AG09309 (cell line): ENCODE results near the gene PDXP.
A peak's percentile ranks its signal among the peaks of the same experiment; 100 is the strongest.

ENCODE experiments used
- DNase-seq: peaks from one replicate; pipeline ENCODE4 v3.0.0-alpha.2; 2010; ENCODE audit warnings: low read depth
- H3K4me3 ChIP-seq: 2 replicates; pipeline ENCODE4 v1.5.1; 2011; ENCODE audit warnings: mild to moderate bottlenecking, low read depth, low read length, moderate library complexity; ENCODE audit not compliant: control insufficient read depth
- TF ChIP-seq, protein P1 (sequence below): IDR thresholded peaks from 2 replicates; pipeline ENCODE4 v1.5.1; 2011; ENCODE audit warnings: mild to moderate bottlenecking, low read depth, low read length, inconsistent platforms; ENCODE audit not compliant: insufficient read depth, control insufficient read depth; ENCODE audit errors: missing control alignments

The PDXP gene

DNA sequence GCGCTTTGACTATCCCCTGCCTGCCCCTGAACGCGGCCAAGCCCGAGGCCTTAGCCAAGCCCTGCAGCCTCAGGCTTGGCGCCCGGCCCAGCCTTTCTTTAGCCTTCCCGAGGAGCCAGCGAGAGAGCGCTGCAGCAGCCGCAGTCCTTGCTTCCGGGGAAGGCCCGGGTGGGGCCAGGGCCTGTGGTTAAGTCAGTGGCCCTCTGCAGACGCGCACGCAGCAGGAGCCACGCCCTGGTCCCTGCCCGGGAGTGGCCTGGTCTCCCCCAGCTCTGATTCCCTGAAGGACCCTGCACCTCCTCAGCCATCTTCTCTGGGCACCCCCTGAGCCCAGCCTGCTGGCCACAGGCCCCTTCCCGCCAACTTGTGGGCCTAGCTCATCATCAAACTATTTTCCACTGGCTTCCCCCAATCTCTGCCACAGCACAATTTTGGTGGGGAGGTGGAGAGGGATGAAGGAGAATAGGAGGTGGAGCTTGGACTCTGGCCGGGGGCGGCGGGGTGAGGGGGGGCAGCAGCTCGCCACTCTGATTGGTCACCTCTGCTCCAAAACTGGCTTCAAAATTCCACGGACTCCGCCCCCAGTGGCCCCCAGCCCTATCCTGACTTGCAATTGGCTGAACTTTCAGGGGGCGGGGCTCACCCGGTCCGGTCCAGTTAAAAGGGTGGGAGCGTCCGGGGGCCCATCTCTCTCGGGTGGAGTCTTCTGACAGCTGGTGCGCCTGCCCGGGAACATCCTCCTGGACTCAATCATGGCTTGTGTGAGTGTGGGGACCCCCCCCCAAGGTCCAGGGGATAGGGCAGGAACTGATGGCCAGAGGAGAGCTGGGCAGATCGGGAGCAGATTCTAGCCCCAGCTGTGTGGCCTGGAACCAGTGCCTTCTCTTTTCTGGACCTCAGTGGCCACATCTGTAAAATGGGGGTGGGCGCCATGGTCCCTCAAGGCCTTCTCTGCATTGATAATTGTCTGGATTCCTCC, 16.7 kb downstream of the PDXP start, which contains the start of gene LGALS1:
TSS of gene LGALS1 (plus strand) at position 686 of the 979 bp plus-strand sequence. CDS start at position 753, 67 bp downstream.
- peak; percentile 95 for DNase-seq
- peak within 1 kb of the TSS; percentile 96 for H3K4me3 ChIP-seq
- TF ChIP-seq, protein P1, sequence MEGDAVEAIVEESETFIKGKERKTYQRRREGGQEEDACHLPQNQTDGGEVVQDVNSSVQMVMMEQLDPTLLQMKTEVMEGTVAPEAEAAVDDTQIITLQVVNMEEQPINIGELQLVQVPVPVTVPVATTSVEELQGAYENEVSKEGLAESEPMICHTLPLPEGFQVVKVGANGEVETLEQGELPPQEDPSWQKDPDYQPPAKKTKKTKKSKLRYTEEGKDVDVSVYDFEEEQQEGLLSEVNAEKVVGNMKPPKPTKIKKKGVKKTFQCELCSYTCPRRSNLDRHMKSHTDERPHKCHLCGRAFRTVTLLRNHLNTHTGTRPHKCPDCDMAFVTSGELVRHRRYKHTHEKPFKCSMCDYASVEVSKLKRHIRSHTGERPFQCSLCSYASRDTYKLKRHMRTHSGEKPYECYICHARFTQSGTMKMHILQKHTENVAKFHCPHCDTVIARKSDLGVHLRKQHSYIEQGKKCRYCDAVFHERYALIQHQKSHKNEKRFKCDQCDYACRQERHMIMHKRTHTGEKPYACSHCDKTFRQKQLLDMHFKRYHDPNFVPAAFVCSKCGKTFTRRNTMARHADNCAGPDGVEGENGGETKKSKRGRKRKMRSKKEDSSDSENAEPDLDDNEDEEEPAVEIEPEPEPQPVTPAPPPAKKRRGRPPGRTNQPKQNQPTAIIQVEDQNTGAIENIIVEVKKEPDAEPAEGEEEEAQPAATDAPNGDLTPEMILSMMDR: peak; percentile 19

DNA sequence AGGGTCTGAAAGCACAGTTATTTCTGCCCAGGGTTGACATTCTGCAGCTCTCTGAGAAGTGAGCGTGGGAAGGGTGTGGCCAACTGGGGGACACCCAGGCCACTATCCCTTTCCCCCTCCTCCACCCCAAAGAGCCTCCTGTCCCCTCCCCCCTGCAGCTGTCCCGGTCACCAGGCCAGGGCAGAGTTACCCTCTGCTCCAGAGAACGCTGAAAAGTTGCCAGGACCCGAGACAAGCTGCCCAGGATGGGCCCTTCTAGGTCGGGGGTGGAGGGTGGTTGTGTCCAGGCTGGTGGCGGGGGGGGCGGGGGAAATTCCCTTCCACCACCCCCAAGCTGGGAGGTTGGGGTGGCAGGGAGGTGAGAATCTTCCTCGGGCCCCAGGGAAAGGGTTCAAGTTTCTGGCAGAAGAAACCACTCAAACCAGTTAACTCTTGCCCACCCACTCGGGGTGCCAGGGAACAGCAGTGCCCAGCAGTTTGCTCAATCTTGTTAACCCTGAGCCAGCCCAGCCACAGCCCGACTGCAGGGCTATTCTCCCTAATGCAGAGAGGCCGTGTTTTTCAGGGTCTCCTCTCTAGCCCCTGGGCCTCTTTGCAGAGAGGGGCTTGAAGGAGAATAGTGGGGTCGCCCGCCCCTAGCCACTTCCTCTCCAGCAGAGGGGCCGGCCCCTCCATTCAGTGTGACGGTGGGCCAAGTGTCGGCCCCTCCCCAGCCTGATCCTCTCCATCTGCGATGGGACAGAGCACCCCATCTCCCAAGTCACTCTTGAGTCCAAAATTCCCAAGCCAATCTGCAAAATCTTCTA, 17.6 kb downstream of the PDXP start:
- H3K4me3 ChIP-seq: peak overlapping the region; percentile 96
- TF ChIP-seq, protein P1: no peak
- no peak for DNase-seq

DNA sequence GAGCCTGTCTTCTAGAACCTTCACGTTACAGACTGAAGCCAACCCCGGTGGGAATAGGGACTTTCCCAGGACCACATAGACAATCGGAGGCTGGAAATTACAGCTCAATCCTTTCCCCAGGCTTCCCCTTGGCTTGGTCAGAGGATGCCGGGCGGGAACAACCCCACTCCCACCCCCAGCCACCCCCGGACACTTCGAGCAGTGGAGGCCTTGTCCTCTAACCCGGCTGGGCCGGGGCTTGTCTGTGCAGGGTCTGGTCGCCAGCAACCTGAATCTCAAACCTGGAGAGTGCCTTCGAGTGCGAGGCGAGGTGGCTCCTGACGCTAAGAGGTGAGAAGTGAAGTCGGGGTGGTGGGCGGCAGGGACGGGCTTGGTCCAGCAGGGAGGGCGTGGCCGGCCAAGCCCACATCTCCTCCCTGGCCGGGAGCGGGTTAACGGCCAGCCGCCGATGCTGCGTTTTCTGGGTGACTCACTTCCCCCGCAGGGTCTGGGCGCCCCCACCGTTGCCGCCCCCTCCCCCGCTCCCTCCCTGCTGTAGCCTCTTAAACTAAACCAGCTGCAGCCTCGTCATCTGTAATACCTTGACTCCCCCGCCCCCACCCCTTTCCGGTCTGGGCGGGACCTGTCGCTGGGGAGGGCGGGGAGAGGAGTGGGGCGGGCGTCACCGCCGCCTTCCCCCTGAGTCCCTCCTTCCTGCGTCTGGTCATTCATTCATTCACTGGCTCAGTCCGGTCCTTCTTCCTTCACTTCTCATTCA, 18.4 kb downstream of the PDXP start:
- H3K4me3 ChIP-seq: peak overlapping the region; percentile 96
- TF ChIP-seq, protein P1: no peak
- peak; percentile 93 for DNase-seq

DNA sequence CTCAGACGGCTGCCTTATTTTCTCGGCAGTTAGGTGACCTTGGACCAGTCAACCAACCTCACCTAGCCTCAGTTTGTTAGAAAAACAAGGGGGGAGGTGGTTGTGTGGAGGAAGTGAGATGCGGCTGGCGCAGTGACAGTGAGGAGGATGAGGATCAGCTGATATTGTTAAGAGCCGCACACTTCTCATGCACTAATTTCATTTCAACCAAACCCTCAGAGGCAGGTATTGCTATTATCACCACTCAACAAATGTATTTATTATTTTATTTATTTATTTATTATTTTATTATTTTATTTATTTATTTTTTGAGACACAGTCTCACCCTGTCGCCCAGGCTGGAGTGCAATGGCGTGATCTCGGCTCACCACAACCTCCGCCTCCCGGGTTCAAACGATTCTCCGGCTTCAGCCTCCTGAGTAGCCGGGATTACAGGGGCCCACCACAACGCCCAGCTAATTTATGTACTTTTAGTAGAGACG, 19.0 kb downstream of the PDXP start:
- no peak for DNase-seq
- TF ChIP-seq, protein P1: no peak
- H3K4me3 ChIP-seq: peak overlapping the region; percentile 96

DNA sequence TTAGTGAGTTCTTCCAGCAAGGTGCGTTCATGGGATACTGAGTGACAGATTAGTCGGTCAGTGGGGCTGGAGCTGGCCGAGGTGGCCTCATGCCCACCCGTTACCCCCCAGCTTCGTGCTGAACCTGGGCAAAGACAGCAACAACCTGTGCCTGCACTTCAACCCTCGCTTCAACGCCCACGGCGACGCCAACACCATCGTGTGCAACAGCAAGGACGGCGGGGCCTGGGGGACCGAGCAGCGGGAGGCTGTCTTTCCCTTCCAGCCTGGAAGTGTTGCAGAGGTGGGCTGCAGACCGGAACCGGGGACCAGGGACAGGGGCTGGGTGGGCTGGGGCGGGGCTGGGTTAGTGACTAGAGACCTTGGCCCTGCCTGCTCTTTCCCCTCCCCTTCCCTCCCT, 19.8 kb downstream of the PDXP start:
- TF ChIP-seq, protein P1: no peak

DNA sequence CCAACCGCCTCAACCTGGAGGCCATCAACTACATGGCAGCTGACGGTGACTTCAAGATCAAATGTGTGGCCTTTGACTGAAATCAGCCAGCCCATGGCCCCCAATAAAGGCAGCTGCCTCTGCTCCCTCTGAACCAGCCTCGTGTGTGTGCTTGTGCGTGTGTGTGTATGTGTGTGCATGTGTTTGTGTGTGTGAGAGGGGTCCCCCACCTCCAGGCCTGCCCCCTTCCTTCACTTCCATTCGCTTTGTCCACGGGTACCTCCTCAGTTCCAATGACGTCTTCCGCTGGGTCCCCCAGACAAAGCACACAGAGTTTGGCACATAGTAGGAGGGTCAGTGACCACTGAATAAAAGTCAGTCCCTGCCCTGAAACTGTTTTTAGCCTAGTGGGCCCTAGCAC, 21.1 kb downstream of the PDXP start:
- no peak for DNase-seq
- H3K4me3 ChIP-seq: no peak overlapping the region
- TF ChIP-seq, protein P1: no peak

More for the DNA sequence above, 19.8 kb downstream of the PDXP start:
- no peak for DNase-seq
- H3K4me3 ChIP-seq: peak overlapping the region; percentile 96
